LHCN-M2 (cell line): ENCODE data around the gene PRKACG. TPM values are rescaled to one million over a fixed set of nuclear protein-coding genes. Genes with fewer than 3 reads are reported as not detected.

Source experiments
- DNase-seq: peaks from one replicate; pipeline ENCODE4 v3.0.0-alpha.2; 2012; ENCODE audit warnings: low read depth
- total RNA-seq: library from RNA; depleted of rRNA; stranded (reverse); fragments of >200 nt; gene quantifications from 2 replicates; pipeline ENCODE4 v1.2.3, GENCODE V29; 2014

Gene PRKACG
- total RNA-seq, 1 experiment from 2014 or later = not detected

DNA sequence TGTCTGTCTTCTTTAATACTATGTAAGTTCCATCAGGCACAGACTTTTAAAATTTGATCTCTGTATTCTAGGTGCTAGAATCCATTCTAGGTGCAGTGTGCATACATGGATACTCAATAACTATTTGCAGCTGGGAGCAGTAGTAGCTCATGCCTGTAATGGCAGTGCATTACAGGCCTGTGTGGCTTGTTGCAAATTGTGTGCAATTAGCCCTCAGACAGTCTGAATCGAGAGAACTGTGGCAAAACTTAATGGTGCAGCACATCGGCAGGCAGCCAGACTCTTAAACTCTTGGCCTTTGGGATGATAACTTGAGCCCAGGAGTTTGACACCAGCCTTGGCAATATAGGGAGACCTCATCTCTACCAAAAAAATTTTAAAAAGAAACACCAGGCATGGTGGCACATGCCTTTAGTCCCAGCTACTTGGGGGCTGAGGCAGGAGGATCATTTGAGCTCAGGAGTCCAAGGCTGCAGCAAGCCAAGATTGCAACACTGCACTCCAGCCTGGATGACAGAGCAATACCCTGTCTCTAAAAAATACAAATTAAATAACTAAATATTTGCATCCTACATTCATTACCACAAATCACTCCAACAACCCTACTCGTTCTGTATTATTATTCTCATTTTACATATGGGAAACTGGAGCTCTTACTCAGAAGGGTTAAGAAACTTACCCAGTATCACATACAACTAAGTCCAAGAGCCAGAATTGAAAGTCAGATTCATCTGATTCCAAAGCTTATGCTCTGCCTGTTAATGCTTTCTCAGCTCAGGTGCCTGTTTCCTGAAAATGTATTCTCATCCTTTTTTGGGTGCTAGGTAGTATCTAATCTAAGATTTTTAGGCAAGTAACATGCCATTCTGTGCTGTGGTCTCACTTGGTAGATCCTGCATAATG is 30.1 kb downstream of the PRKACG start:
- DNase-seq = no peak

DNA sequence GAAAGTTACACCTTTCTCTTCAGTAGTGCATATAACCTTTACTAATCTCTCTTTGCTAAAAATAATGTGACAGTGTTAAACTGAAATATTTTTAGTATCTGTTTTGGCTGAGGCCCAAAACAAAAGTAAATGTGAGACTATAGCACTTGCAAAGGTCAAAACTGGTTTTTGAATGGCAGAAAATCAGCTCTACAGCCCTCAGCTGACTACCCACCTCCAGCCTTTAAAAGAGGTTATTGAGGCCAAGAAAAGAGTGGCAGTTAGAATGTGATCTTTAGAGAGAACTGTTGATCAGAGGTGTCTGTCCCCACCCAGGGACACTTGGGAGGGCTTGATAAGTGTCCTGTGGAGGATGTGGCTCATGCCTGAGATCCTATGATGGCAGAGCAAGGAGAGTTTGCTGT is 30.9 kb downstream of the PRKACG start:
- no peak for DNase-seq

DNA sequence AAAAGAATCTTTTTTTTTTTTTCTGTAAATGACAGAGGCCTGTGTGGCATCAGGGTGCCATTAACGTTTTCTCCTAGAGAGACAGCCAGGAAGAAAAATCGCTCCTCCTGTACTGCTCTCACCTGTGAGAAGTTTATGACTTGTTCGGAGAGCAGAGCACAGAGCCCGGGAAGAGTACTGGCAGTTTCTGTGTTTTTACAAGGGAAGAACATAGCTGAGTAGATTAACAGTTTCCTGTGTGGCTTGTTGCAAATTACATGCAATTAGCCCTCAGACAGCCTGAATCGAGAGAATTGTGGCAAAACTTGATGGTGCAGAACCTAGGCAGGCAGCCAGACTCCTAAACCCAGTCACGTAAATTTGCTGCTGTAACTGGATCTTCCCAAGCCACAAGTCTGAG is 32.1 kb downstream of the PRKACG start:
- no peak for DNase-seq

DNA sequence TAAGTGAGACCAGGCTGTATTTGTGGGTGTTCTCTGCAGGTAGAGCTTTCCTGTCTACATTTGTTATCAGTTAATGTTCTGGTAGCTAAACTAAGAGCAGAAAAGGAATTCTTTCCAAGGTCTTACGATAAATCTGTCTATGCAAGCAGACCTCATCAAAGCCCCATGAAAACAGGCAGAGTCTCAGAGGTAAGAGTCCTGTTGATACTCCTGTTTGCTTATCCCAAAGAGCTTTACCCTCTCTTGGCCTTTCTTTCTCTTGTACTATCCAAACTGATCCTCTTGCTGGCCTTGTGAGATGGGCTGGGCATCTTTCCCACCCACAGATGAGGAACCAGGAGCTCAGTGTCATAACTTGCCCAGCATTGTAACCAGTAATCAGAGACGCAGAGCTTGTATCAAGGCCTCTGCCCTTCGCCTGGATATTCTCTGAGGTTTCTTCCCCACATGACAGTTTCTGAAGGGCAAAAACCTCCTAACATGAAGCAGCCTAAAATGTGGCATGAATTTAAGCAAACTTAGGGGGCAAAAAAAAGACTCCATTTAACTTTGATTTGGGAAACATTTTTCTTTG is 33.5 kb downstream of the PRKACG start:
- DNase-seq = no peak

DNA sequence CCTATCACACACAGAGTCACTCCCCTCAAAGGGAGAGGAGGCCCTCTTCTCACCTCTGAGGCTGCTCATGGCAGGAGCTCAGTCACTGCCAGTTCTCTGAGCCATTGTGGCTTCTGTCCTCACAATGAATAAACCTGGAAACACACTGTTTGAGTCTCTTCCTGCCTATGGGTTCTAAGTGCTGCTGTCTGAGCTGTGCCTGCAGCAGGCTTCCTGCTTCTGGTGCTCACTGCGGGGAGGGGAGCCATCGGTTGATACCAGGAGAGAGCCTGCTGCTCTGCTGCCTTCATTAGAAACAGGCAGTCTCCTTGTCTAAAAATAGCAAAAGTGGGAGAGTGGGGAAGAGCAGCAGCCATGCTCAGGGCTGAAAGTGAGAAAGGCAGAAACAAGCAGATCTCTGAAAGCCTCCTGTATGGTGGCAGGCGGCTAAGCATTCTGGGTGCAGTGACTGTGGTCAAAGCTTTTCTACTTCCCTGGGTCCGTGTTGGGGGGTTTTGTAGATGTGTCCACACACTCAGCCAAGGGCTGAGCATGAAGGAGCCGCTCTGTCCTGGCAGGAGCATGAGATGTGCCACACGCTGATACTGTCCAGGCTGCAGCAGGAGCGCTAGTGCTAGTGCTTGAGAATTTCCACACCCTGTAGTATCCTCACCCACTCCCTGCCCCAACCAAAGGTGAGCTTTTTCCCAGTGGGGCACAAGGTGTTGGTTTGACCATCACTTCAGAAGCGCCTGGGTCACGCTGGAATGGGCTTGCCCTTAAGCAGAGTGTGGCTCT is 34.2 kb downstream of the PRKACG start:
- DNase-seq = no peak

DNA sequence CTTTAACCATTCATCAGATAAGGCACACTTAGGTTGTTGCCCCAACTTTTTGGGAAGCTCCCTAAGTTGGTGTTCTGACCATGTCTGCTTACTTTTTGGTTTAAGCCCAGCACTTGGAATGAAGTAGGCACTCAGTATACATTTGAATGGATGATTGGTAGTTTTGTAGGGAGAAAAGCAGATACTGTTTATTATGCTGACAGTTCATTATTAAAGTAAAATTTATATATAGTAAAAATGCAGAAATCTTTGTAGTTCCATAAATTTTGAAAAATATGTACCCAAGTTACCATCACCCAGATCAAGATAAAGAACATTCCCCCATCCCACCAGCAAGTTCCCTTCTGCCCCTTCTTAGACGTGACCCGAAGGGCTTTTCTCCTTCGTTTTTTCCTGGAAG is 35.4 kb downstream of the PRKACG start:
- DNase-seq = no peak

DNA sequence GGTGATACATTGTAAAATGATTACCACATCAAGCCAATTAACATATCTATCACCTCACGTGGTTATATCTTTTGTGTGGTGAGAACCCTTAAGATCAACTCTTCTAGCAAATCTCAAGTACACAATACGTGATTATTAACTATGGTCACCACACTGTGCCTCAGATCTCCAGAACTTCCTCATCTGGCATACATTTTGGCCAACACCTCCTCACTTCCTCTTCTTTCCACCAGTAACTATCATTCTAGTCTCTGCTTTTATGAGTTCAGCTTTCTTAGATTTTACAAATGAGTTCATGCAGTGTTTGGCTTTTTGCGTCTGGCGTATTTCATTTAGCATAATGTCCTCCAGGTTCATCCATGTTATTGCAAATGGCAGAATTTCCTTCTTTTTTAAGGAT is 35.8 kb downstream of the PRKACG start:
- no peak for DNase-seq

DNA sequence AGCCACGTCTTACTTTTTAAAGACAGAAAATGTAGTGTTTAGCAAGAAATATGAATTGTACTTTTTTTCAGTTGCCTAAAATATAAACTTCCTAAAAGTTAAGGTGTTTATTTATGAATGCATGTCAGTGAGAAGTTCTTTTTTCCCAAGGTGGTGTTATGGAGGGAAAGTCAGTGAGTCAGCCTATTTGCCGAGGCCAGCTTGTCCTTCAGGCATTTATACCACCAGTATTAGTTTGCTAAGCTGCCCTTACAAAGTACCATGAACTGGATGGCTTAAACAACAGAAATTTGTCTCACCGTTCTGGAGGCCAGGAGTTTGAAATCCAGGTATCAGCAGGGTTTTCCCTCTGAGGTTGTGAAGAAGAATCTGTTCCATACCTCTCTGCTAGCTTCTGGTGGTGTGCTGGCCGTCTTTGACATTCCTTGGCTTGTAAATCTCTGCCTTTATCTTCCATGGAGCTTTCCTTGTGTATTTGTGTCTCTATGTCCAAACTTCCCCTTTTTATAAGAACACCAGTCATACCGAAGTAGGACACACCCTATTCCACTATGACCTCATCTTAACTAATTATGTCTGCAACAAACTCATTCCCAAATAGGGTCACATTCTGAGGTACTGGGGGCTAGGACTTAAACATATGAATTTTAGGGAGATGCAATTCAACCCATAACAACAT is 38.4 kb downstream of the PRKACG start:
- no peak for DNase-seq

DNA sequence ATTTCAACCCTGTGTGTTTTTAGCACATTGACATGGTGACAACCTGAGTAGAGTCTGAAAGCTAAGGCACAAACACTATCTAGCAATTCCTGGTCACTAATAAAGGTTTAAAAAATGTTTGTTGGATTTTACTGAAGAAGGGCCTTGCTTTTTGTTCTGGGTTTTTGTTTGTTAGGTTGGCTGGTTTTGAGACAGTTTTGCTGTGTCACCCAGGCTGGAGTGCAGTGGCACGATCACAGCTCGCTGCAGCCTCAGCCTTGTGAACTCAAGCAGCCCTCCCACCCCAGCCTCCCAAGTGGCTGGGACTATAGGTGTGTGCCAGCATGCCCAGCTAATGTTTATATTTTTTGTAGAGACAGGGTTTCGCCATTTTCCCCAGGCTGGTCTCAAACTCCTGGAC is 39.0 kb downstream of the PRKACG start:
- DNase-seq = no peak

DNA sequence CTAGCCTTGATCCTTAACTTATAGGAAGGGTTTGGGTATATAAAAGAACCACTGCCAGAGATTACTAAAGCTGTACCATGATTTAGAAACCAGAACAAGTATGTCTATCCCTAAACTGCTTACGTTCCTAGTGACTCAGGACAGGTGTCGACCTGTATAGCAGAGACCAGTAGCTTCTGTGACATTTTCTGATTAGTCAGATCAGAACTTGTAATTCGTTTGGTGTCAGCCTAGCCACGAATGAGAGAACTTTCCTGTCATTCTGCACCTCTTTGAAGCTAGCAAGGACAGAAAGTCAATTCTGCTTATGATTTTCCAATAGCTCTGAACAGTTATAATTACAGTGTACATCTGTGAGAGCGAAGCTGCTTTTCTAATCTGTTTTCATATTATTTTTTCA is 39.5 kb downstream of the PRKACG start:
- no peak for DNase-seq

DNA sequence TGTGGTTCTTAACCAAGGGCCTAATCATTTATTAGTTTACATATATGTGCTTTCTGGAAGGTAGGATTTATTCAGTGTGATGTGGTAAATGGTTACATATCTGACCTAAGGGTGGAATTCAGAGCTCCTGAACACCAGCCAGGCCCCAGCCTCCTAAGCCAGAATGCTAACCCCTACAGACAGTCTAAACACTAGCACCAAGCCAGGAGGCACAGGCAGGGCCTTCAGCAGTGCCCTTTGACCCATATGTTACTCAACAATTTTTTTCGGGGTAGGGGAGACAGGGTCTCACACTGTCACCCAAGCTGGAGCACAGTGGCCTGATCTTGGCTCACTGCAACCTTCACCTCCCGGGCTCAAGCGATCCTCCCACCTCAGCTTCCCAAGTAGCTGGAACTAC is 40.3 kb downstream of the PRKACG start:
- DNase-seq = no peak

DNA sequence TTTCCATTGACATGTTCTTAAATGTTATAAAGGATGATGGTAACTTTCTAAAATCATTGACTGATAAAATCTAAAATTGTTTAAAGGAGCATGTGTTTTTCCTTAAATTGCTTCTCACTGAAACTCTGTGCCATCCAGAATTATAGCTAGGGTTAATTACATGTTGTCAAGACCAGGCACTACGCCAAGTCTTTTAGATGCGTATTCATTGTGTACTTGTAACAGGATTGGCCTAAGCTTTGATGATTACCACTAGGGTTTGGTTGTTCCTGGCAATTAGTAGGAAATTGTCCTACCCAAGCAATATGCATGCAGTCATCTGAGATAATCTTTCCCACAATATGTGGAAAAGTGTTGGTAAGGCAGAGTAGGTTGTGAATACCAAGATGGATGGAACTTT is 43.8 kb downstream of the PRKACG start:
- DNase-seq = no peak

DNA sequence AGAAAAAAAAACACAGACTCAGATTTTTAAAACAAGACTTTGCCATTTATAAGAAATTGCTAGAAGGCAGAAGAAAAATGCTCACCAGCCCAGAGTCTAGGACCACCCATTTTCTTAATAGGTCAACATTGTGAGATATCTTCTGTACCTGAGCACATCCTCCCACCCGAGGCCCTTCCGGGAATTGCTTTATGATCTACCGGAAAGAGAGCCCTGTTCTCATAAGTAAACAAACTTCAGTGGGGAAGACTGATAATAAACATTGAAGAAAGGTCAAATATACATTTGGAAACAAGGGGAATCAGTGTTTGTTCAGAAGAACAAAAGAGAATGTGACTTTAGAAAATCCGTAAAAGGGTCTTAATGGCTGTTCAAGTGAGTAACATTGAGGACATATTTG is 44.4 kb downstream of the PRKACG start:
- DNase-seq = no peak

DNA sequence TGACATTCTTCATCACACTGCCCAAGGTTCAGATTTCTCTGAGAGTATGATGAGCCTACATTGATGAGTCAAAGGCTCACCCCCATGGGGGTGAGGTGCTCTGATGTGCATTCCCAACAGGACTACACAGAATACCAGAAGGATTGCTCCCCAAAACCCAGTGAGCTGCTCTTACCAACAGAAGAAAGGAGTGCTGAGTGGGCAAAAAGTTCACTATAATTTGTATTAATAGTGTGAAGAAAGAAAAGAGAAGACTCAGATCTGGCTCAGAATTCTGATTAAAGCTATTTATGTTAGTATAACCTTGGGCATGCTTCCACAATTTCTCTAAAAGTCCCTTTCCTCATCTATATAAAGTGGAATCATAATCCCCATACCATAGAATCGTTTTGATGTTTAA is 46.1 kb downstream of the PRKACG start:
- no peak for DNase-seq

DNA sequence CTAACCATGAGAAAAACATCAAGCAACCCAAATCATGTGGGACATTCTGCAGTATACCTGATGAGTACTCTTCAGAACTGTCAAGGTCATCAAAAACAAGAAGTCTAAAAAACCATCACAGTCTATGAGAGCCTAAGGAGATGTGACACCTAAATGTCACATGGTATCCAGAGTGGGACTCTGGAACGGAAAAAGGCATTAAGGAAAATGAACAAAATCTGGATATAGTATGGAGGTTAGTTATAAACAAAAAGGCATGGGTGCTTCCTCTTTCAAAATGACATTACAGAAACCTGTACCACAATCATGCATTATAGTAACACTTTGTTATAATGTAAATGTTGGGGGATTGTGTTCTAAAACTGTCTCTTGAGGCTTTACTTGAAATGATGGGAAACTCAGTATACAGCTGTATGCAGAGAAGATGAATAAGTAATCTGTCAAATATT is 47.4 kb downstream of the PRKACG start:
- DNase-seq = no peak

DNA sequence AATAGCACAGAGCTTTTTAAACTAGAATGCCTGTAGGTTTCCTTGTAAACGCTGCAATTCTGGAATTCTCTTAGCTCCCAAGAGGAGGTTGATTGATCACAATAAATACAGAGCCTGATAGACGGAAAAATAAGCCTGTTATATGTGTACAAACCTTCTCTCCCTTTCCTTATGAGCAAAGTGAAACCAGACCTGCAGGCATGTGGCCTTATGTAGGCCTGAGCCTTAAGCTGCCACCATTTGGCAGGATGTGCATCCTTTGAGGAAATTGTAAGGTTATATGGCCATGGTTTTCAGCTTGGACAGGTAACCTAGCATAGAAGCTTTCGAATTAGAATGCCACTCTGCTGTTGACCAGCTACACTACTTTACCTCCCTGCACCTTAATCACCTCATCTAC is 49.1 kb downstream of the PRKACG start:
- DNase-seq = no peak

DNA sequence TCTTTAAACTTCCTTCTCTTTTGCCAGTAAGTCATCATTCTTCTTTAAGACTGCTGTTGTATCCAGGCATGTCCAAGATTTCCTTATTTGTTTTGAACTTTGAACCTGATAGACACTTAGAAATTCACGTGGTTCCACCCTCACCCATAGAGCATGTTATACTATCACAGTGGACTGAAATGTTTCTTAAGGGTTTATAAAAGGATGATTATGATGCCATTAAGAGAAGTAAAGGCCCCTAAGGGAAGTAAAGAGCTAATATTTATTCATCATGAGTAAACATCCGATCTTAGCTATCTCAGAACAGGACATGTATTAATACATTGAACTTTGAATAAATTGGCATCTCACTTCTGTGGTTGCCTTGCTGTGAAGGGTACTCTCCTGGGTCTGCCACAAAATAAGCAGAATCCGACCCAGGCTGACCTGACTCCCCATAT is 49.8 kb downstream of the PRKACG start:
- no peak for DNase-seq

DNA sequence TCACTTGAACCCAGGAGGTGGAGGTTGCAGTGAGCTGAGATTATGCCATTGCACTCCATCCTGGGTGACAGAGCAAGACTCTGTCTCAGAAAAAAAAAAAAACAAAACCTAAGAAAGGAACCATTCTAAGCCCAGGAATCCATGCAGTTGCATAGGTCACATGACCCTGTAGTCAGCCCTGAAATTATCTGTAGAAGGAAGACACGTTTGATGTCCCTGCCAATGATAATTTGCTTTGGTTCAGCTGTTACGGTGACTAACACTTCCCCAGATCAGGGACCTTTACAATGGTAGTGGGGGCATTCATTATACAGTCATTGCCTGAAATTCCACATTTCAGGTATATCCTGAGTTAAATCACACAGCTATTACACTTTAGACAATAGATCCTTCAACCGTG is 50.5 kb downstream of the PRKACG start:
- no peak for DNase-seq
